Transverse colon (tissue), 4 donors: ENCODE measurements around the gene TJAP1.

Source experiments
- EP300 ChIP-seq: sonication (generic); formaldehyde crosslinking; IDR thresholded peaks from one replicate; pipeline ENCODE4 v1.6.1; 2017; ENCODE audit warnings: antibody characterized with exemption, low read depth
- POLR2A ChIP-seq: fragments of 450-650 bp; IDR thresholded peaks from one replicate; pipeline ENCODE4 v1.6.1; 2016; ENCODE audit warnings: antibody characterized with exemption, mild to moderate bottlenecking, moderate library complexity
- POLR2AphosphoS5 ChIP-seq, 3 donors: sonication (generic); formaldehyde crosslinking; IDR thresholded peaks; one replicate each; pipeline ENCODE4 v1.6.1; 2016; ENCODE audit warnings: antibody characterized with exemption in 3 of 3
- TF ChIP-seq, protein P1 (sequence below), 5 experiments: fragments of 200-600 bp in 3 of 5; fragments of 450-650 bp in 2 of 5; sonication (generic) in 3 of 5; IDR thresholded peaks; 1 replicate in 2 of 5; 2 replicates in 3 of 5; pipeline ENCODE4 v1.5.1; 2016 to 2017; ENCODE audit warnings: antibody characterized with exemption in 5 of 5, inconsistent platforms in 3 of 5, mild to moderate bottlenecking in 2 of 5, moderate library complexity in 1 of 5

DNA sequence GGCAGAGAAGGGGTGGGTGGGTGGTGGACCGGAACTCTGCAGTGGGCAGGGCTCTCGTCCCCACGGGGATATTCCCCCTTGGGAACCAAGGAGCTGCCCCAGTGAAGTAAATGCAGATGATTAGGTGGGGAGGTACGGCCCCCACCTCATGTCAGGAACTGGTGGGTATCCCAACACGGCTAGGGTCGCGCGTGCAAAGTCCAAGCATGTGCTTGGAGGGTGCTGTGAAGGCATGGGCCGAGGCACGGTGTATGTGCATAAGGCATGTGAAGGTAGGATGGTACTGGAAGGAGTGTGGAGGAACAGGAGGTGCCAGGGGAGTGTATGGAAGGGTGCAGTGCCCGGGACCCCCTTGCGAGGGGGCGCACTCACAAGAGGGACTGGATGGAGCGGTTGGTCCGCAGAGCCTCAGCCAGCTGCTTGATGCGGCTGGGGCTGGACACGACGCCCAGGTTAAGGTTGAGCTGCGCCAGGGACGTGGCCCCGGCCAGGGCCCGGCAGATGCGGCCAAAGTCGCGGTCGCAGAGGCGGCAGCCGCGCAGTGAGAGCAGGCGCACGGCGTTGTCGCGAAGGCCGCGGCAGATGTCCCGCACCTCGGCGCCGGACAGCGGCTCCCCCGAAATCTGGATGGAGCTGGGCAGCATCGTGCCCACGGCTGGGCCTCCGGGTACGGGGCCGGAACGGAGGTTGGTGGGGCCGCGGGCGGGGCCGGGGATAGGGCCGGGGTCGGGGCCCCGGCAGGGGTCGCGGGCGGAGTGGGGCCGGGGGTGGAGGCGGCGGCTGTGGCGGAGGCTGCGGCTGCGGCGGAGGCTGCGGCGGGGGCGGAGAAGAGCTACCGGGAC, 32.0 kb downstream of the TJAP1 start:
- TF ChIP-seq, protein P1, sequence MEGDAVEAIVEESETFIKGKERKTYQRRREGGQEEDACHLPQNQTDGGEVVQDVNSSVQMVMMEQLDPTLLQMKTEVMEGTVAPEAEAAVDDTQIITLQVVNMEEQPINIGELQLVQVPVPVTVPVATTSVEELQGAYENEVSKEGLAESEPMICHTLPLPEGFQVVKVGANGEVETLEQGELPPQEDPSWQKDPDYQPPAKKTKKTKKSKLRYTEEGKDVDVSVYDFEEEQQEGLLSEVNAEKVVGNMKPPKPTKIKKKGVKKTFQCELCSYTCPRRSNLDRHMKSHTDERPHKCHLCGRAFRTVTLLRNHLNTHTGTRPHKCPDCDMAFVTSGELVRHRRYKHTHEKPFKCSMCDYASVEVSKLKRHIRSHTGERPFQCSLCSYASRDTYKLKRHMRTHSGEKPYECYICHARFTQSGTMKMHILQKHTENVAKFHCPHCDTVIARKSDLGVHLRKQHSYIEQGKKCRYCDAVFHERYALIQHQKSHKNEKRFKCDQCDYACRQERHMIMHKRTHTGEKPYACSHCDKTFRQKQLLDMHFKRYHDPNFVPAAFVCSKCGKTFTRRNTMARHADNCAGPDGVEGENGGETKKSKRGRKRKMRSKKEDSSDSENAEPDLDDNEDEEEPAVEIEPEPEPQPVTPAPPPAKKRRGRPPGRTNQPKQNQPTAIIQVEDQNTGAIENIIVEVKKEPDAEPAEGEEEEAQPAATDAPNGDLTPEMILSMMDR (IDR thresholded peaks at IDR 0.05), result no peak
- TF ChIP-seq POLR2A (no peak), POLR2AphosphoS5 (IDR thresholded peaks at IDR 0.05) (no peak), EP300 (no peak)
